ENCODE data around the gene GPC4.

GPC4 gene

GRCh38 chrX:133410550-133410949, 4.7 kb downstream of the GPC4 start:
- DNase-seq: no peak

GRCh38 chrX:133405498-133406185, 9.6 kb downstream of the GPC4 start:
- no peak for DNase-seq

- no peak for DNase-seq
Observed at GRCh38 chrX:133403984-133404383, 11.3 kb downstream of the GPC4 start.

- DNase-seq: no peak
Observed at GRCh38 chrX:133402830-133403625, 12.3 kb downstream of the GPC4 start.

GRCh38 chrX:133402042-133402453, 13.2 kb downstream of the GPC4 start:
- DNase-seq: peak; percentile 14

GRCh38 chrX:133401536-133401935, 13.8 kb downstream of the GPC4 start:
- no peak for DNase-seq

GRCh38 chrX:133399411-133399810, 15.9 kb downstream of the GPC4 start:
- peak; percentile 20 for DNase-seq

GRCh38 chrX:133394765-133395164, 20.5 kb downstream of the GPC4 start:
- DNase-seq: no peak

- DNase-seq: peak; percentile 32
Observed at GRCh38 chrX:133392671-133393070, 22.6 kb downstream of the GPC4 start.

- no peak for DNase-seq
Observed at GRCh38 chrX:133391111-133391510, 24.2 kb downstream of the GPC4 start.

GRCh38 chrX:133390676-133391075, 24.6 kb downstream of the GPC4 start:
- DNase-seq: no peak

- no peak for DNase-seq
Observed at GRCh38 chrX:133389975-133390374, 25.3 kb downstream of the GPC4 start.

- DNase-seq: no peak
Observed at GRCh38 chrX:133384454-133384853, 30.8 kb downstream of the GPC4 start.

- no peak for DNase-seq
Observed at GRCh38 chrX:133380711-133381619, 34.3 kb downstream of the GPC4 start.

- no peak for DNase-seq
Observed at GRCh38 chrX:133376422-133376821, 38.9 kb downstream of the GPC4 start.

- no peak for DNase-seq
Observed at GRCh38 chrX:133375615-133376340, 39.5 kb downstream of the GPC4 start.

GRCh38 chrX:133374874-133375387, 40.4 kb downstream of the GPC4 start:
- DNase-seq: no peak

GRCh38 chrX:133373386-133374079, 41.8 kb downstream of the GPC4 start:
- no peak for DNase-seq

- no peak for DNase-seq
Observed at GRCh38 chrX:133370696-133371275, 44.5 kb downstream of the GPC4 start.

GRCh38 chrX:133369065-133369464, 46.2 kb downstream of the GPC4 start:
- DNase-seq: peak; percentile 45

GRCh38 chrX:133366735-133367134, 48.6 kb downstream of the GPC4 start:
- DNase-seq: peak; percentile 32

Measured in OCI-M1 (cell line).